Upper lobe of left lung (tissue), 4 donors: ENCODE data around the gene VPS35L.

Source experiments
- POLR2A ChIP-seq, 4 donors: fragments of 450-650 bp; IDR thresholded peaks; one replicate each; pipeline ENCODE4 v1.5.1; 2016 to 2017; ENCODE audit warnings: antibody characterized with exemption in 4 of 4, mild to moderate bottlenecking in 2 of 4
- POLR2AphosphoS5 ChIP-seq, 2 donors: sonication (generic); formaldehyde crosslinking; IDR thresholded peaks; one replicate each; pipeline ENCODE4 v1.5.1; 2017; ENCODE audit warnings: antibody characterized with exemption in 2 of 2
- TF ChIP-seq, protein P1 (sequence below), 6 experiments: fragments of 450-650 bp in 4 of 6; fragments of 200-600 bp in 2 of 6; sonication (generic) in 2 of 6; IDR thresholded peaks; one replicate each; pipeline ENCODE4 v1.5.1; 2016 to 2019; ENCODE audit warnings: antibody characterized with exemption in 6 of 6

DNA sequence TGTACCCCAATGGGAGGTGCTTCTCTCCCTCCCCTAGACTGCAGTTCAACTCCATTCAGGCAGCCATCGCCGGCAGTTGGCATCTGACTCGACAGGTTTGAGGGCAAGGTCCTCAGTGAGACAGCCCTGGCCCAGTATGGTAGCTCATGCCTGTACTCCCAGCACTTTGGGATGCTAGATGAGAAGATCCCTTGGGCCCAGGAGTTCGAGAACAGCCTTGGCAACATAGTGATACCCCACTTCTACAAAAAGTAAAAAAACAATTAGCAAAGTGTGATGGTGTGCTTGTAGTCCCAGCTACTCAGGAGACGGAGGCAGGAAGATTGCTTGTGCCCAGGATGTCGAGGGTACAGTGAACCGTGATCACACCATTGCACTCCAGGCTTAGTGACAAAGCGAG, 12.1 kb downstream of the VPS35L start:
- TF ChIP-seq POLR2A (IDR thresholded peaks at IDR 0.05) (no peak), POLR2AphosphoS5 (IDR thresholded peaks at IDR 0.05) (no peak)
- TF ChIP-seq, protein P1, sequence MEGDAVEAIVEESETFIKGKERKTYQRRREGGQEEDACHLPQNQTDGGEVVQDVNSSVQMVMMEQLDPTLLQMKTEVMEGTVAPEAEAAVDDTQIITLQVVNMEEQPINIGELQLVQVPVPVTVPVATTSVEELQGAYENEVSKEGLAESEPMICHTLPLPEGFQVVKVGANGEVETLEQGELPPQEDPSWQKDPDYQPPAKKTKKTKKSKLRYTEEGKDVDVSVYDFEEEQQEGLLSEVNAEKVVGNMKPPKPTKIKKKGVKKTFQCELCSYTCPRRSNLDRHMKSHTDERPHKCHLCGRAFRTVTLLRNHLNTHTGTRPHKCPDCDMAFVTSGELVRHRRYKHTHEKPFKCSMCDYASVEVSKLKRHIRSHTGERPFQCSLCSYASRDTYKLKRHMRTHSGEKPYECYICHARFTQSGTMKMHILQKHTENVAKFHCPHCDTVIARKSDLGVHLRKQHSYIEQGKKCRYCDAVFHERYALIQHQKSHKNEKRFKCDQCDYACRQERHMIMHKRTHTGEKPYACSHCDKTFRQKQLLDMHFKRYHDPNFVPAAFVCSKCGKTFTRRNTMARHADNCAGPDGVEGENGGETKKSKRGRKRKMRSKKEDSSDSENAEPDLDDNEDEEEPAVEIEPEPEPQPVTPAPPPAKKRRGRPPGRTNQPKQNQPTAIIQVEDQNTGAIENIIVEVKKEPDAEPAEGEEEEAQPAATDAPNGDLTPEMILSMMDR (IDR thresholded peaks at IDR 0.05) = no peak
